Sigmoid colon (tissue), 4 donors: ENCODE measurements around the gene NR3C2.

Experiments used
- EP300 ChIP-seq, 4 donors: sonication (generic); formaldehyde crosslinking; IDR thresholded peaks; one replicate each; pipeline ENCODE4 v1.6.1; 2017; ENCODE audit warnings: antibody characterized with exemption in 4 of 4
- POLR2AphosphoS5 ChIP-seq, 4 donors: sonication (generic); formaldehyde crosslinking; IDR thresholded peaks; one replicate each; pipeline ENCODE4 v1.6.1; 2017; ENCODE audit warnings: antibody characterized with exemption in 4 of 4
- TF ChIP-seq, protein P1 (sequence below), 4 experiments: fragments of 450-650 bp in 3 of 4; fragments of 200-600 bp in 1 of 4; IDR thresholded peaks; one replicate each; pipeline ENCODE4 v1.5.1; 2016 to 2019; ENCODE audit warnings: antibody characterized with exemption in 4 of 4, mild to moderate bottlenecking in 3 of 4, moderate library complexity in 2 of 4

- TF ChIP-seq, protein P1, sequence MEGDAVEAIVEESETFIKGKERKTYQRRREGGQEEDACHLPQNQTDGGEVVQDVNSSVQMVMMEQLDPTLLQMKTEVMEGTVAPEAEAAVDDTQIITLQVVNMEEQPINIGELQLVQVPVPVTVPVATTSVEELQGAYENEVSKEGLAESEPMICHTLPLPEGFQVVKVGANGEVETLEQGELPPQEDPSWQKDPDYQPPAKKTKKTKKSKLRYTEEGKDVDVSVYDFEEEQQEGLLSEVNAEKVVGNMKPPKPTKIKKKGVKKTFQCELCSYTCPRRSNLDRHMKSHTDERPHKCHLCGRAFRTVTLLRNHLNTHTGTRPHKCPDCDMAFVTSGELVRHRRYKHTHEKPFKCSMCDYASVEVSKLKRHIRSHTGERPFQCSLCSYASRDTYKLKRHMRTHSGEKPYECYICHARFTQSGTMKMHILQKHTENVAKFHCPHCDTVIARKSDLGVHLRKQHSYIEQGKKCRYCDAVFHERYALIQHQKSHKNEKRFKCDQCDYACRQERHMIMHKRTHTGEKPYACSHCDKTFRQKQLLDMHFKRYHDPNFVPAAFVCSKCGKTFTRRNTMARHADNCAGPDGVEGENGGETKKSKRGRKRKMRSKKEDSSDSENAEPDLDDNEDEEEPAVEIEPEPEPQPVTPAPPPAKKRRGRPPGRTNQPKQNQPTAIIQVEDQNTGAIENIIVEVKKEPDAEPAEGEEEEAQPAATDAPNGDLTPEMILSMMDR (IDR thresholded peaks at IDR 0.05): no peak
- TF ChIP-seq POLR2AphosphoS5 (IDR thresholded peaks at IDR 0.05): no peak
- TF ChIP-seq EP300 (IDR thresholded peaks at IDR 0.05): no peak
Observed at GRCh38 chr4:148053298-148054003, 388.8 kb downstream of the NR3C2 start.
